GM12878 (cell line): ENCODE measurements around the gene SPARC. TPM values are rescaled to one million over a fixed set of nuclear protein-coding genes. Genes with fewer than 3 reads are reported as not detected.

Experiments
- ATAC-seq: fragments of 200-7000 bp; cut with Tn5 transposase; 3 replicates; pipeline ENCODE4 v1.9.1; 2020; ENCODE audit warnings: mild to moderate bottlenecking, moderate library complexity
- BruUV-seq: library from RNA; stranded (reverse); fragments of 400-500 nt; replicated peaks from 2 replicates; lab custom pipeline; 2021; lab: Mats Ljungman, UMichigan
- CTCF ChIA-PET: fragments of 300-600 bp; sonication (Branson Sonifier 250); formaldehyde crosslinking; extraction: SDS; loops from one replicate; lab custom pipeline; 2021; ENCODE audit warnings: inconsistent platforms; lab: Yijun Ruan, JAX
- POLR2A ChIA-PET: fragments of 350-600 bp; formaldehyde crosslinking; extraction: SDS; loops from one replicate; lab custom pipeline; 2021; ENCODE audit warnings: inconsistent platforms; lab: Charles Lee
- RAD21 ChIA-PET: fragments of 300-600 bp; sonication (Branson Sonifier 250); formaldehyde crosslinking; loops from one replicate; lab custom pipeline; 2023; ENCODE audit warnings: antibody characterized with exemption; ENCODE audit not compliant: unreplicated experiment; lab: Charles Lee
- SMC1A ChIA-PET: fragments of 300-600 bp; sonication (Branson Sonifier 250); formaldehyde crosslinking; loops from one replicate; lab custom pipeline; 2023; ENCODE audit not compliant: unreplicated experiment, uncharacterized antibody; lab: Charles Lee
- DNase-seq: peaks from one replicate; pipeline ENCODE4 v3.0.0-alpha.2; 2011; ENCODE audit warnings: low read depth, low spot score
- FAIRE-seq: peaks from 3 replicates; lab custom pipeline; 2011; peaks lifted over from hg19 to GRCh38; lab: Jason Lieb, UNC
- H2AFZ ChIP-seq: 2 replicates; pipeline ENCODE4 v1.6.0; 2011; ENCODE audit warnings: low read depth, low read length, control low read depth; ENCODE audit not compliant: control insufficient read depth
- H3K27ac ChIP-seq: 2 replicates; pipeline ENCODE4 v1.5.1; 2011; ENCODE audit warnings: control low read depth; ENCODE audit not compliant: control insufficient read depth, insufficient read depth
- H3K27me3 ChIP-seq, 2 experiments: replicated peaks in 1 of 2; 2 replicates each; pipeline versions ENCODE4 v1.6.0 to v1.6.1; 2011; ENCODE audit warnings: low read length in 1 of 2; ENCODE audit not compliant: control insufficient read depth in 2 of 2, insufficient read depth in 2 of 2
- H3K36me3 ChIP-seq, 2 experiments: 2 replicates each; pipeline ENCODE4 v1.5.1; 2011; ENCODE audit warnings: low read length in 1 of 2; ENCODE audit not compliant: control insufficient read depth in 2 of 2, insufficient read depth in 2 of 2
- H3K4me1 ChIP-seq: 2 replicates; pipeline ENCODE4 v1.6.1; 2011; ENCODE audit warnings: mild to moderate bottlenecking, low read length, moderate library complexity, mixed read lengths; ENCODE audit not compliant: control insufficient read depth, insufficient read depth
- H3K4me2 ChIP-seq: 2 replicates; pipeline ENCODE4 v1.6.0; 2011; ENCODE audit warnings: control low read depth; ENCODE audit not compliant: control insufficient read depth, insufficient read depth
- H3K4me3 ChIP-seq: fragments of 200-600 bp; sonication (generic); 2 replicates; pipeline ENCODE4 v1.5.1; 2016
- H3K79me2 ChIP-seq: 2 replicates; pipeline ENCODE4 v1.6.0; 2011; ENCODE audit warnings: low read length; ENCODE audit not compliant: control insufficient read depth, insufficient read depth
- H3K9ac ChIP-seq: 2 replicates; pipeline ENCODE4 v1.8.0; 2011; ENCODE audit warnings: low read length, control low read depth, mixed read lengths; ENCODE audit not compliant: control insufficient read depth, insufficient read depth
- H3K9me3 ChIP-seq: replicated peaks from 3 replicates; pipeline ENCODE4 v1.5.1; 2011; ENCODE audit warnings: mild to moderate bottlenecking, low read length; ENCODE audit not compliant: control insufficient read depth, insufficient read depth
- H4K20me1 ChIP-seq: 2 replicates; pipeline ENCODE4 v1.6.0; 2011; ENCODE audit not compliant: control insufficient read depth, insufficient read depth
- CTCF ChIP-seq, 3 experiments: IDR thresholded peaks in 2 of 3; conservative IDR thresholded peaks in 1 of 3; 2 replicates each; pipeline ENCODE4 v1.5.1; 2011; ENCODE audit warnings: low read depth in 3 of 3, low read length in 3 of 3, mild to moderate bottlenecking in 3 of 3, control low read depth in 2 of 3, moderate library complexity in 2 of 3, inconsistent platforms in 1 of 3, mixed read lengths in 1 of 3; ENCODE audit not compliant: control insufficient read depth in 2 of 3, insufficient read depth in 1 of 3; ENCODE audit errors: extremely low read depth in 1 of 3
- IKZF2 ChIP-seq, 2 experiments: fragments of 450-650 bp; IDR thresholded peaks; 2 replicates each; pipeline ENCODE4 v1.6.1; 2017; ENCODE audit warnings: mild to moderate bottlenecking in 2 of 2, moderate library complexity in 2 of 2
- PKNOX1 ChIP-seq: fragments of 450-650 bp; IDR thresholded peaks from 2 replicates; pipeline ENCODE4 v1.6.1; 2016; ENCODE audit warnings: mild to moderate bottlenecking
- POLR2AphosphoS5 ChIP-seq: IDR thresholded peaks from 2 replicates; pipeline ENCODE4 v1.6.1; 2011; ENCODE audit warnings: mild to moderate bottlenecking, low read length, inconsistent platforms
- RCOR1 ChIP-seq: conservative IDR thresholded peaks from 2 replicates; pipeline ENCODE4 v1.6.1; 2012; ENCODE audit warnings: low read depth, low read length, improper control_type of control experiment
- WRNIP1 ChIP-seq: IDR thresholded peaks from 2 replicates; pipeline ENCODE4 v1.6.1; 2011; ENCODE audit warnings: low read depth, low read length, improper control_type of control experiment, borderline replicate concordance
- WGBS: methylation state at CpG from one replicate; pipeline ENCODE4 v1.1.6; 2016; ENCODE audit warnings: low lambda C conversion rate; ENCODE audit not compliant: insufficient replicate concordance, insufficient coverage; ENCODE audit errors: missing lambda C conversion rate; 5-methylcytosine and 5-hydroxymethylcytosine counted together
- in situ Hi-C: fragments of 300-500 bp; cut with MboI; formaldehyde crosslinking; loops from 9 replicates; pipeline ENCODE4 v1.14.3; 2018; ENCODE audit warnings: mixed read lengths
- intact Hi-C: fragments of 100-400 bp; cut with micrococcal nuclease; formaldehyde crosslinking; loops from one replicate; pipeline ENCODE4 v1.14.2; 2022; ENCODE audit not compliant: unreplicated experiment
- polyA plus RNA-seq, 11 experiments: library from polyadenylated mRNA; depleted of rRNA in 4 of 11; unstranded in 6 of 11; stranded (reverse) in 5 of 11; fragments of >200 nt; fragmentation: Nextera tagmentation in 4 of 11; fragmentation: Illumina TruSeq in 1 of 11; extraction: Ambion mirVana in 4 of 11; extraction: Trizol in 1 of 11; gene quantifications; 1 replicate in 1 of 11; 2 replicates in 10 of 11; pipeline versions ENCODE4 v1.2.1 to v1.2.3, GENCODE V29; 2011 to 2016; ENCODE audit warnings: inconsistent platforms in 2 of 11, missing spikeins in 2 of 11, low read depth in 1 of 11
- total RNA-seq, 4 experiments: library from RNA; depleted of rRNA in 3 of 4; stranded (reverse); fragments of >200 nt in 3 of 4; fragmentation: Illumina TruSeq in 1 of 4; extraction: Trizol in 1 of 4; gene quantifications; 2 replicates each; pipeline versions ENCODE4 v1.2.1 to v1.2.3, GENCODE V29; 2013 to 2021
- TF ChIP-seq, protein P1 (sequence below): IDR thresholded peaks from 2 replicates; pipeline ENCODE4 v1.6.1; 2011; ENCODE audit warnings: mild to moderate bottlenecking, low read depth, low read length, moderate library complexity; ENCODE audit not compliant: insufficient replicate concordance
- TF ChIP-seq, protein P2 (sequence below): fragments of 450-650 bp; IDR thresholded peaks from 2 replicates; pipeline ENCODE4 v1.6.1; 2017; ENCODE audit warnings: mild to moderate bottlenecking

SPARC gene
- total and polyA plus RNA-seq, 10 of the 15 experiments (the other 5 are each of a cell fraction or from before 2014, with no cell fraction given) = 29.6 to 154 (median 57.0) TPM

DNA sequence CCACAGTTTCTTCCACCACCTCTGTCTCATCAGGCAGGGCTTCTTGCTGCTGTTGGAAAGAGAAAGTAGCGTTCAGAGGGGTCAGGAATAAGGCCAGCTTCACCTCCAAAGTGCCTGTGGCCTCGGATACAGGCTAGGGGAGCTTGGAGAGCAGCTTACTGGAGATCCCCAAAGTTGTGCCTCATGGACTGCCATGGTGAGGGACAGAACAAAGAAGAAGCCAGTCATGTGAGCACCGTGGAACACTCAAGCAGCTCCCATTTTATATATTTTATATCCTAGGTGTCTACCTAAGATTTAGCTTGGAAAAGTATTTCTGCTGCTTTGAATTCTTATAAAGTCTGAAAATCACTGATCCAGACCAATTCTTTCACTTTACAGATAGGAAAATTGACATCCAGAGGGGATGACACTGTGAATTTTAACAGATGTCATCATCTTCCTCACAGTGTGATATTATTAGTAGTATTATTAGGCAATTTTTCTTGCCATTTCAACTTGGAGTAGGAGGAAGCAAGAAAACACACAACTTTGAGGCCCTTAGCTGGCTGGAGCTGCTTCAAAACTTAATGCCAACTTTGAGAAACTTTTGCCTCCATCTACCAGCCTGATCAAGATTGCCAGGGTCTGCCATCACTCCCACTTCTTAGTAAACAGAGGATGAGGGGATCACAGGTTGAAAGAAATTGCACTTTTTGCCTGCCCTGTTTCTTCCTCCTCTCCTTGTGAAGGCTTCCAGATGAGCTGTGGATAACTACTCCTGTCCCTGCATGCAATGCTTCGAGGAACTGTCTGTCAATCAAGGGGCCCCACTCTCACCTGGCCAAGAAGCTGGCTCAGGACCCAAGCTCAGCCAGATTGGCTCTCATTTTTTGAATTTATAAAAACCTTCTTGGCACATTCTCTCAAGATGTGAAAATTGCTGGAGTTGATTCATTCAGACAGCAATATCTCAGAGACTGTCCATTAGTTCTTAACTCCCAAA, 11.8 kb downstream of the SPARC start:
- POLR2A ChIA-PET = interaction anchor here (0.6 to 1.9 kb wide), 3 partner anchors 9 to 303 kb away, joined by 3 to 7 read pairs (median 3); partner anchors contain the start of gene G3BP1
- no peak for DNase-seq
- SMC1A ChIA-PET = interaction anchor here (0.7 to 1.8 kb wide), 6 partner anchors 17 to 108 kb away, joined by 3 to 5 read pairs (median 4); no protein-coding TSS in a partner anchor
- CTCF ChIA-PET = interaction anchor here (0.6 to 2.5 kb wide), 10 partner anchors 8 to 152 kb away, joined by 3 to 8 read pairs (median 5); no protein-coding TSS in a partner anchor
- no peak for ATAC-seq
- TF ChIP-seq CTCF (IDR thresholded peaks at IDR 0.05 in 2 of 3, conservative IDR thresholded peaks at IDR 0.05 in 1 of 3; ENCODE audit: control insufficient read depth in 2 of 3, extremely low read depth in 1 of 3, insufficient read depth in 1 of 3, low read depth in 3 of 3, low read length in 3 of 3) = no peak
- no peak for TF ChIP-seq POLR2AphosphoS5
- peak; percentile 58 for TF ChIP-seq PKNOX1
- no peak for TF ChIP-seq WRNIP1
- TF ChIP-seq, protein P1, sequence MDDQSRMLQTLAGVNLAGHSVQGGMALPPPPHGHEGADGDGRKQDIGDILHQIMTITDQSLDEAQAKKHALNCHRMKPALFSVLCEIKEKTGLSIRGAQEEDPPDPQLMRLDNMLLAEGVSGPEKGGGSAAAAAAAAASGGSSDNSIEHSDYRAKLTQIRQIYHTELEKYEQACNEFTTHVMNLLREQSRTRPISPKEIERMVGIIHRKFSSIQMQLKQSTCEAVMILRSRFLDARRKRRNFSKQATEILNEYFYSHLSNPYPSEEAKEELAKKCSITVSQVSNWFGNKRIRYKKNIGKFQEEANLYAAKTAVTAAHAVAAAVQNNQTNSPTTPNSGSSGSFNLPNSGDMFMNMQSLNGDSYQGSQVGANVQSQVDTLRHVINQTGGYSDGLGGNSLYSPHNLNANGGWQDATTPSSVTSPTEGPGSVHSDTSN = no peak
- no peak for TF ChIP-seq IKZF2 (IDR thresholded peaks at IDR 0.05)
- no peak for TF ChIP-seq RCOR1
- TF ChIP-seq, protein P2, sequence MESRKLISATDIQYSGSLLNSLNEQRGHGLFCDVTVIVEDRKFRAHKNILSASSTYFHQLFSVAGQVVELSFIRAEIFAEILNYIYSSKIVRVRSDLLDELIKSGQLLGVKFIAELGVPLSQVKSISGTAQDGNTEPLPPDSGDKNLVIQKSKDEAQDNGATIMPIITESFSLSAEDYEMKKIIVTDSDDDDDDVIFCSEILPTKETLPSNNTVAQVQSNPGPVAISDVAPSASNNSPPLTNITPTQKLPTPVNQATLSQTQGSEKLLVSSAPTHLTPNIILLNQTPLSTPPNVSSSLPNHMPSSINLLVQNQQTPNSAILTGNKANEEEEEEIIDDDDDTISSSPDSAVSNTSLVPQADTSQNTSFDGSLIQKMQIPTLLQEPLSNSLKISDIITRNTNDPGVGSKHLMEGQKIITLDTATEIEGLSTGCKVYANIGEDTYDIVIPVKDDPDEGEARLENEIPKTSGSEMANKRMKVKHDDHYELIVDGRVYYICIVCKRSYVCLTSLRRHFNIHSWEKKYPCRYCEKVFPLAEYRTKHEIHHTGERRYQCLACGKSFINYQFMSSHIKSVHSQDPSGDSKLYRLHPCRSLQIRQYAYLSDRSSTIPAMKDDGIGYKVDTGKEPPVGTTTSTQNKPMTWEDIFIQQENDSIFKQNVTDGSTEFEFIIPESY = no peak
- Histone ChIP-seq H3K9me3 (no peaks in the 10 kb centered on the region), H3K4me1 (peaks cover 27% of the 10 kb centered on the region), H3K27ac (peak overlapping the region; percentile 65), H3K79me2 (peaks cover 4% of the 10 kb centered on the region), H3K4me3 (no peak overlapping the region), H4K20me1 (no peaks in the 10 kb centered on the region), H3K9ac (no peak overlapping the region), H3K4me2 (peak overlapping the region; percentile 39; the same call in 1 of the 2 replicates), H3K36me3 (peaks cover 2 to 15% of the 10 kb centered on the region in 2 experiments), H2AFZ (no peak overlapping the region), H3K27me3 (no peaks in the 10 kb centered on the region)
- RAD21 ChIA-PET = interaction anchor here (2.3 to 2.4 kb wide), 2 partner anchors 14 to 46 kb away, joined by 9 to 11 read pairs; no protein-coding TSS in a partner anchor
- BruUV-seq = no TSS peak
- no peak for FAIRE-seq
- intact Hi-C loops = loop anchor here (5.0 kb wide), 1 partner anchor 47 kb away; no protein-coding TSS in a partner anchor
- in situ Hi-C loops = no loop called here
- WGBS = 75% methylated on average over 4 of the region's 4 CpGs
